Activated CD4-positive, alpha-beta T cell treated with anti-CD3 and anti-CD28 coated beads for 48 hours (primary cell): Measurements from ENCODE around the gene ATRAID.
A peak's percentile ranks its signal among the peaks of the same experiment; 100 is the strongest.
"Not testable (repeated sequence)": the region's sequence is repeated elsewhere in the genome, so short reads cannot be mapped to it uniquely, and the experiment has no call there.

Experiments used
- DNase-seq: peaks from one replicate; pipeline ENCODE4 v3.0.0-alpha.2; 2020

The ATRAID gene

GRCh38 chr2:27194538-27195354 lies 17.1 kb upstream of the ATRAID start:
- no peak for DNase-seq

DNA sequence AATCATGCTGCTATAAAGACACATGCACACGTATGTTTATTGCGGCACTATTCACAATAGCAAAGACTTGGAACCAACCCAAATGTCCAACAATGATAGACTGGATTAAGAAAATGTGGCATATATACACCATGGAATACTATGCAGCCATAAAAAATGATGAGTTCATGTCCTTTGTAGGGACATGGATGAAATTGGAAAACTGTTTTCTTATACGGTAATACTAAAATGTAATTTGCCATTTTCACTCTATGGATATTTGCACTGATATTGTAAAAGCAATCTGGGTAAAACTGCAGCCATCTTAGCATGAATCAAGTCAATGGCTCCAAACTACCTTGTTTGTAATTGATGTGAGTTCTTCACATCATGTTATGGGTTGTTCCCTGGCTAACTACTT lies 16.0 kb upstream of the ATRAID start:
- not testable (repeated sequence) for DNase-seq

DNA sequence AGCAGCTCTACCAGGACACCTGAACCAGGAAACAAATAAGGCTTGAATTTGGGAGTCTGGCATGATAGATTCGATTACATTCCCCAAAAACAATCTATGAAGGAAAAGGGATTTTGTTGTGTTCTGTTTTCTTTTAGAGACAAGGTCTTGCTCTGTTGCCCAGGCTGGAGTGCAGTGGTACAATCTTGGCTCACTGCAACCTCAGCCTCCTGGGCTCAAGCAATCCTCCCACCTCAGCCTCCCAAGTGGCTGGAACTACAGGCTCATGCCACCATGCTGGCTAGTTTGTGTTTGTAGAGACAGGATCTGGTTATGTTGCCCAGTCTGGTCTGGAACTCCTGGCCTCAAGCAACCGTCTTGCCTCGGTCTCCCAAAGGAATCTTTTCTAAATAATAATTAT lies 13.8 kb upstream of the ATRAID start:
- DNase-seq: not testable (repeated sequence)

- DNase-seq: no peak
Measured at GRCh38 chr2:27198627-27199026, 13.2 kb upstream of the ATRAID start.

GRCh38 chr2:27199241-27199640 lies 12.6 kb upstream of the ATRAID start:
- DNase-seq: no peak

DNA sequence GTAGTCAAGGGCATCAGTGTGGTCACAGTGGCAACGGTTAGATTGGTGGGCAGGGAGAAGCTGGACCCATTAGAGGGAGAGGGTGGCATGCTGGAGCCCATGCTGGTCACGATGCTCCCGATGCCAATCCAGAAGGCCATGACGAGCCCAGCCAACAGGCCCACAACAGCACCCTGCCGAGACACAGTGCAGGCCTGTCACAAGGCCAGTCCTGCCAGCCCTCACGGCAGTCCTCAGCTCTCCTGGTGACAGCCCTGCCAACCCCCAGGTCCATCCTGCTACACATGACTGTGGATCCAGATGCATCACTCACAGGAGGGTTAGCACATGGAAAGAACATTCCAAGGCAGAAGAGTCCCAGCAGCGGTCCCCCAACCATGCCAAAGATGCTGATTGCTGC lies 10.2 kb upstream of the ATRAID start:
- DNase-seq: no peak

DNA sequence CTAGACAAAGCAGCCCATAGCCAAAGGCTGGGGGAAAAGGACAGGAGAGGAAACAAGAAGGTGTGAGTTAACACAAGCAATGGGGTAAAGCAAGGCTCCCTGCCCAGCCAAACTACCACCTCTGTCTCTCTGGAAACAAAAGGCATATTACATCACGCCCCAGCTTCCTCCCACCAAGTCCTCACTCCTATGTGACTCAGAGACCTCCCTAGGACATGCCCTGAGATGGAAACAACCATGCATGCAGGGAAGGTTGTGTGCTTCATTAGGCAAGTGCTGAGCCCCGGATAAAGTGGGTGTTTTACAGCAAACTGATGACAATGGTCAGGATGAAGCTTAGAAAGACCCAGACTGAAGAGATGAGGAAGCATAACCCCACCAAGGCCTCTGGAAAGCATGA lies 9.0 kb upstream of the ATRAID start:
- no peak for DNase-seq

- no peak for DNase-seq
Measured at GRCh38 chr2:27203741-27204140, 8.1 kb upstream of the ATRAID start.

DNA sequence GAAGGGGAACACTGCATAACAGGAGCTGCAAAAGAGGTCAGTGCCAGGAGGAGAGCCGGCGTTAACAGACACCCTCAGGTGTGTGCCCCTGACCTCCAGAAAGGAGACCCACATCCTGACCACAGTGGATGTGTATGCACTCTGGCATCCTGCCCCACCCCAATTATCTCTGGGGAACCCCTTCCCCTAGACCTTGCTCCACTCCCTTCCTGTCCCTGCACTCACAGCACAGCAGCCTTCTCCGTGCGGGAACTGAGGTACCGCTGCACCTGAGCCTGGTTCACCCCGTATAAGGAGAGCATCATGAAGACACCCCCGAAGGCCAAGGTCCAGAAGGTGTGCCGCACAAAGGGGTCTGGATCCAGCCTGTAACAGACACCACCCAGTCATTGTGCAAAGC lies 7.3 kb upstream of the ATRAID start:
- DNase-seq: no peak

- no peak for DNase-seq
Measured at GRCh38 chr2:27205206-27205605, 6.6 kb upstream of the ATRAID start.

DNA sequence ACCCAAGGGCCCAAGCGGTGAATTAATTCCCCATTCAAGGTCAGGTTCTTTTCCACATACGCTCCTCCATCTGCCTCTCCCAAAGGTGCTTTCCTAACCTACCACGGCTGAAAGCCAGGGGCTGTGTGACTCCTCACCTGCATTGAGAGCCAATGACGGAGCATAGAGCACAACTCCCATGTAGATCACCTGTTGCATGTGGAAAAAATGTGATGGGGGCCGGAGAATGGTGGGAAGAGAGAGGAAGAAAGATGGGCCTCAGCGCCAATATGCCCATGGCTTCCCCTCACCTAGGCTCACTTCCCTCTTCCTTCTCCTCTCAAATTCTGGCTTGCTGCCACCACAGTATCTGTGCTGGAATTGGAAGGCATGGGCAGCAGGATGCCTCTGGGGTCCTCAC lies 5.5 kb upstream of the ATRAID start:
- no peak for DNase-seq

- DNase-seq: no peak
Measured at GRCh38 chr2:27208486-27209050, 3.3 kb upstream of the ATRAID start.

DNA sequence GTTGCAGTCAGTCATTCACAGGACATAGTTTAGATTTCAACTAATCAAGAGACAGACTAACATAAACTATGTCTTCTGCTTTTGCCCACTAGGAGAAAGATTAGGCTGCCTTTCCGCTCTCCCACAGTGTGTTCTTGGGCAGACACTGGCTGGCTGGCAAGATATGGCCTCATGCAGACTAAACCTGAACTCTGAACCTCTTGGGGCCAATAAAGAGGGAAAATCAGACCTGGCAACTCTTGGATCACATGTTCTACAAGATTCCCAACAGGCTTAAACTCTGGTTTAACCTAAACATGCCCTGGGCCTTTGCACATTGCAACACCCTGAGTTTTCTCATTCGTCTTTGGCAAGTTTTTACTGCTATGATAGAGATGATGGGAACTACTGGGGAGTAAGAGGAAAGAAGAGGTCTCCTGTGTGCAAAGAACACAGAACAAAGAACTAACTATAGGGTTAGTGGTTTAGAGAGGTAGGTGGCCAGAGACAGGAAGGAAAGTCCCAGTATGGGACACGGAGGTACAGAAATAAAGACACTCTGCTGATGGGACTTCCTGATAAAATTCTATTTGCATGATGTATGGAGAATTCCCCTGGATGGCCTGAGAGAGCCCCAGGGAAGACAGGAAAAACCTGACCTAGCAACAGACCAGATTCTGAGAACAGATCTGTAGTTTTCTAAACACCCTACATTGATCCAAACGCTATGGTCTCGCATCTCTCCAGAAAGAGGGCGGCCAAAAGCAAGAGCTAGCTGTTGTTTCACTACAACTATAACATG lies 2.0 kb upstream of the ATRAID start:
- DNase-seq: no peak

- no peak for DNase-seq
Measured at GRCh38 chr2:27211241-27211942, 449 bp upstream of the ATRAID start.

DNA sequence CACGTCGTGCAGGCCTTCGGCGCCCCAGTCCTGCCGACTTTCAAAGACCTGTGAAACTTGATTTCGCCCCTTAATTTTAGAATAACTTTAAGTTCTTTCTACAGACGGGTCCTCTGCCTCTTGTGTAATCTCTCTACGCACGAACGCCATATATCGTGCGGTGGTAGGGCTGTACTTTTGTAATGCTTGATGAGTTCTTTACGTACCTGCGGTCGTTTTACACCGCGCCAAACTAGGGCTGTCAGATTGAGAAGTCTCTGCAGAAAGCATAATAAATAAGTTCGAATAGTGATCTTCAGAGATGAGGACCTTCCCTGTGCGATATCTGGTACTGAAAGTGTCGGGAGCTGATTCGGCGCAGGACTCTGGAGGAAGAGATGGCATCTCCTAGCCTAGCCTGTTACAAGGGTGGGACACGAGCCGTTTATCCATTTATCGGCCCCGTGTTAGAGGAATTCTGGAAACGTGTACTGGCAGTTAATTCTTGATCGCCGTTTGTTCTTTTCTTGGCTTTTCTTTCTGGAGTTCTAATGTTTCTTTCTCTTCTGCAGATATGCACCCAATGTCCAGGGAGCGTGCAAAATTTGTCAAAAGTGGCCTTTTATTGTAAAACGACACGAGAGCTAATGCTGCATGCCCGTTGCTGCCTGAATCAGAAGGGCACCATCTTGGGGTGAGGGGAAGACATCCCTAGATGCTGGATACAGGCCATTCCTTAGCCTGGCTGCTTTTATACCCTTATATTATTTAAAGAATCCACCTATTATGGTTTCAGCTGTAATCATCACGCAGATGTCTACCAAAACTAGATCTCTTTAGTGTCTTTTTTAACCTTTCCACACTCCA lies 1.0 kb downstream of the ATRAID start:
- DNase-seq: peak; percentile 56

GRCh38 chr2:27214941-27215340 lies 3.1 kb downstream of the ATRAID start:
- DNase-seq: no peak

DNA sequence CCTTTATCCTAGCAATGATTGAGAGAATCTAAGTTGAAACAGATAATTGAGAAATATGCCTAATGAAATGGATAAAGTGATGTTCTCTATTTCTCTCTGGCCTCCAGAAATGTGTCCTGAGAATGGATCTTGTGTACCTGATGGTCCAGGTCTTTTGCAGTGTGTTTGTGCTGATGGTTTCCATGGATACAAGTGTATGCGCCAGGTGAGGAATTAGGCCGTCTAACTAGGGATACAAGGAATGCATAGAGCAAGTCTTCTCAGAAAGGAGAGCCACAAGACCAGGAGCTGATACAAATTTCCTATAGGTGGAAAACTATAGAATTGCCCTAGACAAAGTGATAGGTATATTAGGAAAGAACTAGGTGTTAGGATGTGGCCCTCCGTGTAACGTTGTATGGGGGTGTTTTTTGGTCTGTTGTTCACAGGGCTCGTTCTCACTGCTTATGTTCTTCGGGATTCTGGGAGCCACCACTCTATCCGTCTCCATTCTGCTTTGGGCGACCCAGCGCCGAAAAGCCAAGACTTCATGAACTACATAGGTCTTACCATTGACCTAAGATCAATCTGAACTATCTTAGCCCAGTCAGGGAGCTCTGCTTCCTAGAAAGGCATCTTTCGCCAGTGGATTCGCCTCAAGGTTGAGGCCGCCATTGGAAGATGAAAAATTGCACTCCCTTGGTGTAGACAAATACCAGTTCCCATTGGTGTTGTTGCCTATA lies 4.7 kb downstream of the ATRAID start:
- no peak for DNase-seq

- DNase-seq: peak; percentile 94
Measured at GRCh38 chr2:27217173-27218121, 5.6 kb downstream of the ATRAID start, which contains the start of gene CAD. Gene CAD (plus strand): TSS chr2:27217369. CDS start chr2:27217552, 183 bp downstream.

DNA sequence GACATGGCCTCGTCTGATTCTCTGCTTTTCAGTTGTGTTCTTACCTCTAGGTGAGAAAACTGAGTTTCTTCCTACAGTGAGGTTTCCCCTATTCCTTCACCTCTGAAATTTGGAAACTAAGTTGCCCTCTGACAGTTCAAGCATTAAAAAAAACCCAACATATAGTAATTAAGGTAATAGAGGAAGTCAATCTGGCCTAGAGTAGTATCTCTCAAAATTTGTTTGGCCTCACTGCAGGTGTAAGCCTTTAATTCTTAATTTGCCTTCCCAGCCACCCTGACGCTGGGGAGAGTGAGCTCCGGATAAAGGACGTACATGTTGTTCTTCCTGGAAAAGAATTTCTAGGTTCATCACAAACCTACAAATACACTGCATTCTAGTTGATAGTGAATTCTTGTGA lies 6.8 kb downstream of the ATRAID start:
- DNase-seq: no peak

DNA sequence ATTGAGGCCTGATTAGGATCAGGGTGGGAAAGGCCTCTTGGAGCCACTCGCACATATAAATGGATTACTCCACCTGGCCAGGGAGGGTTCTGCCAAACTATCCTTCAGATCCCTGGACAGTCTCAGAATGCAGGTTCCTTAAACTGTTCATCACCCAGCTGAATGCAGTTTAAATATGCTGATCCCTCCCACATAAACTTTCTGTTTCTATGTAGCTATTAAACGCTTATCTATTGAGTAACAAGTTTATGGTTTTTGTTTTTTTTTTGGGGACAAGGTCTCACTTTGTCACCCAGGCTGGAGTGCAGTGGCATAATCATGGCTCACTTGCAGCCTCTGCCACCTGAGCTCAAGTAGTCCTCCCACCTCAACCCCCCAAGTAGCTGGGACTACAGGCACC lies 7.2 kb downstream of the ATRAID start:
- no peak for DNase-seq
